Left lobe of liver (tissue), 2 donors: ENCODE measurements around the gene SLC52A3. TPM values are rescaled to one million over a fixed set of nuclear protein-coding genes. Genes with fewer than 3 reads are reported as not detected.
"Not testable (repeated sequence)": the region's sequence is repeated elsewhere in the genome, so short reads cannot be mapped to it uniquely, and the experiment has no call there.

Source experiments
- ATAC-seq: fragments of 200-7000 bp; cut with Tn5 transposase; one replicate; pipeline ENCODE4 v1.9.1; 2020; ENCODE audit warnings: mild to moderate bottlenecking, moderate library complexity
- DNase-seq: peaks from one replicate; pipeline ENCODE4 v3.0.0-alpha.2; 2020; ENCODE audit warnings: low spot score
- total RNA-seq: library from RNA; stranded (reverse); gene quantifications from one replicate; pipeline ENCODE4 v1.2.1, GENCODE V29; 2021
- donor health status: DM: no; HTN: no; CAD: no; lungs with moderate emphysema.
- donor health status: DM: no; HTN: yes; CAD: no.

SLC52A3 gene
- 0.18 TPM for total RNA-seq

DNA sequence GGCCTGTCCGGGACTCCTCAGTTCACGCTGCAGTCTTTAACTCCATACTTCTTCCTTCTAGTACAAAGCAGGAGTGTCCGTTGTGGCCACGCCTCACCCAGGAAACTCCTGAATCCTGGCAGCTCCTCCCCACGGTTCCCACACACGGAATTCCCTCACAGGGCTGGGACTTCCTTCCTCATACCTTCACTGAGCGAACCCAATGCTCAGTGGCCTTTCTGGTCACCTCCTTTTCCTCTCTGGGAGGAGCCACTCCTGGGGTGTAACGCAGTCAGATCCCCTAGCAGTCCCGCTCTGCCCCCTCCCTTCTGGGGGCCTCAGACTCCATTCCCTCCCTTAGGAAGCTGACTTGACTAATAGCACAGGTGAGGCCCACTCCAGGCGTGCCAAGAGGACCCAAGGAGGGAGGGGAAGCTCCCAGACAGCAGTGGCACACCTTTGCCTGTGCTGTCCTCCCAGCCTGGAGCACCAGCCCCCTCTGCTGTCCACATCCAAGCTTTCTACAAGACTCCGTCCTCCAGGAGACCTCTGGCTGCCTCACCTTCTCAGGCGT, at the start of gene SLC52A3:
TSS of gene SLC52A3 (minus strand) at position 75 of the 553 bp plus-strand sequence. CDS start 2,726 bp downstream, outside the sequence.
- ATAC-seq: peak; percentile 44
- DNase-seq: no peak

DNA sequence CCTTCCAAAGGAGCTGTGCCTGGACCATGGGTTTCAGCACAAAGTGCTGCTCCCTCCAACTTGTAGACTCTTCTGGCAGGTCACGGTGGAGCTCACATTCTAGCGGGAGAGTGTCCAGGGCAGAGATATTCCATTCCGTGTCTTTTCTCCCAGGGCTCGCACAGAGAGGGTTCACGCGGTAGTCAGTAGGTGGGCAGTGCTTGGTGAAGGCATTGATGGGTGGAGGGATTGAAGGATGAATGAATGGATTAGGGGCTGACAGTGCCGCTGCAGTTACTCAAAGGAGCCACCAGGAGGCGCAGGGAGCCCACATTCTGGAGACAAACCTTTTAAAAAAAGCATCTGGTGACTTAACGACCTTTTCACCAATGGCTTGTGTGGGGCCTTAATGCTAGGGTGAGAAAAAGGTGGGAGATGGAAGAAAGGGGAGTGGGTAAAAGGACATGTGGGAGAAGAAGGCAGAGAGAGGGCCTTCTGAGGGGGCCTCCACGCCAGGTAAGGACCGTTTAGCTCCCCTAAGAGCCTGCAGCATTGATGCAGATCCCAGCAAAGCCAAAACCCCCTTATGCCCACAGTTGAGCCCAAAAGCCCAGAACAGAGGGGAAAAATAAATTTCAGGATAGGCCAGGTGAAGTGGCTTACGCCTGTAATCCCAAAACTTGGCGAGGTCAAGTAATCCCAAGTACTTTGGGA, 47.8 kb upstream of the SLC52A3 start:
- DNase-seq: peak; percentile 71
- peak; percentile 95 for ATAC-seq

DNA sequence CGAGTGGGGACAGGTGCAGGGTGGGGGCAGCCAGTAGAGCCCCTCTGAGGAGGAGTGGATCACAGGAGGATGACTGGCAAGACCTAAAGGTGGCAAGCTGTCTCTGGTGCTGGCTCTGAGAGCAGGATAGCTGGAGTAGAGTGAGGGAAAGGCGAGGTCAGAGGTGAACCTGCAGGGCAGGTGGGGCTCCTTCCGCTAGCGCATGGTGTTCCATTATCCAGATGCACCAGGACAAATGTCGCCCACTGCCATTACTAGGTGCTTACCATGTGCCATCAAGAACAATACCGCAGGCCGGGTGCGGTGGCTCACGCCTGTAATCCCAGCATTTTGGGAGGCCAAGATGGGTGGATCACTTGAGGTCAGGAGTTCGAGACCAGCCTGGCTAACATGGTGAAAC, 46.9 kb upstream of the SLC52A3 start:
- DNase-seq (no peak), ATAC-seq (no peak)

DNA sequence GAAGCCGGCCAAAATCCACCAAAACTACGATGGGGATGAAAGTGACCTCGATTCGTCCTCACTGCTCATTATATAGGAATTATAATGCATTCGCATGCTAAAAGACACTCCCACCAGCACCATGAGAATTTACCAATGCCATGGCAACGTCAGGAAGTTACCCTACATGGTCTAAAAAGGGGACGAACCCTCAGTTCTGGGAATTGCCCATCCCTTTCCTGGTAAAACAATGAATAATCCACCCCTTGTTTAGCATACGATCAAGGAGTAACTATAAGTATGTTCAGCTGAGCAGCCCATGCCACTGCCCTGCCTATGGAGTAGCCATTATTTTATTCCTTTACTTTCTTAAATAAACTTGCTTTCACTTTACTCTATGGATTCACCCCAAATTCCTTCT, 45.1 kb upstream of the SLC52A3 start:
- DNase-seq (no peak), ATAC-seq (no peak)

DNA sequence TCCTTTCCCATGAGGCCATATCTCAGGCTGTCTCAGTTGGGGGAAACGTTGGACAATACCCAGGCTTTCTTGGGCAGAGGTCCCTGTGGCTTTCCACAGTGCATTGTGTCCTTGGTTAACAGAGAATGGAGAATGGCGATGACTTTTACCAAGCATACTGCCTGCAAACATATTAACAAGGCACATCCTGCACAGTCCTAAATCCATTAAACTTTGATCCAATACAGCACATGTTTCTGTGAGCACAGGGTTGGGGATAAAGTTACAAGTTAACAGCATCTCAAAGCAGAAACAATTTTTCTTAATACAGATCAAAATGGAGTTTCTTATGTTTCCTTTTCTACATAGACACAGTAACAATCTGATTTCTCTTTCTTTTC, 44.1 kb upstream of the SLC52A3 start:
- DNase-seq, ATAC-seq: not testable (repeated sequence)

DNA sequence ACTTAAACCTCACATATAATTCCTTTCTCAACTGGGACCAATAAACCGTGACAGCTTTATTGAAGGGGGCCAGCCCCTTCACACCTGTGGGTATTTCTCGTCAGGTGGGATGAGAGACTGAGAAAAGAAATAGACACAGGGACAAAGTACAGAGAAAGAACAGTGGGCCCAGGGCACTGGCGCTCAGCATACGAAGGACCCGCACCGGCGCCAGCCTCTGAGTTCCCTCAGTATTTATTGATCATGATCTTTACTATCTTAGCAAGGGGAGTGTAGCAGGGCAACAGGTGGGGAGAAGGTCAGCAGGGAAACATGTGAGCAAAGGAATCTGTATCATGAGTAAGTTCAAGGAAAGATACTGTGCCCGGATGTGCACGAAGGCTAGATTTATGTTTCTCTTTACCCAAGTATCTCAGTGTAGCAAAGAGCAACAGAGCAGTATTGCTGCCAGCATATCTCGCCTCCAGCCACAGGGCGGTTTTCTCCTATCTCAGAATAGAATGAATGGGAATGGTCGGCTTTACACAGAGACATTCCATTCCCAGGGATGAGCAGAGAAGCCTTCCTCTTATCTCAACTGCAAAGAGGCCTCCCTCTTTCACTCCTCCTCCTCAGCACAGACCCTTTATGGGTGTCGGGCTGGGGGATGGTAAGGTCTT, 43.6 kb upstream of the SLC52A3 start:
- not testable (repeated sequence) for ATAC-seq, DNase-seq

DNA sequence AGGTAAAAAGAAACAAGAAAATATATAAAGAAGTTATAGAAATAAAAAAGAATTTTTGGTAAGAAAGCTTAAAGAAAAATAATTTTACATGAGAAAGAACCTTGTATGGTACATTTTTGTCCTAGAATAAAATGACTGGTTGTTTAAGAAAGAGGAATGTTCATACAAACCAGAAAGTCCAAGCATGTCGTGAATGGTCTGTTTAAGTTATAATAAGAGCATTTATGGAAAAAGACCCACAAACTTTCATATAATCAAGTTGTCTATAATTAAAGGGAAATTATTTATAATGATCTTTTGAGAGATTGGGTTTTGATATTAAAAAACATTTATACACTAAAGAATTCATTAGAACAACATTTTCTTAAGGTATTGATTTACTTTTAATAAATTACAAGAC, 37.4 kb upstream of the SLC52A3 start:
- ATAC-seq (no peak), DNase-seq (no peak)

DNA sequence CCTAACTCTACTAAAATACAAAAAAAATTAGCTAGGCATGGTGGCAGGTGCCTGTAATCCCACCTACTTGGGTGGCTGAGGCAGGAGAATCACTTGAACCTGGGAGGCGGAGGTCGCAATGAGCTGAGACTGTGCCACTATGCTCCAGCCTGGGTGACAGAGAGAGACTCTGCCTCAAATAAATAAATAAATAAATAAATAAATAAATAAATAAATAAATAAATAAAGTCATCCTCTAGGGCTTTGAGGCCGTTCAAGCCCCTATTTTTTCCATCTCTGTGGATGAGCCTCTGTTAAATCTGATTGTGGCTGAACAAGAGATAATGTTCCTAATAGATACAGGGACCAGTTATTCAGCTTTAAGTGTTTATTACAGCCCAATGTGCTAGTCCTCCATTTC, 33.4 kb upstream of the SLC52A3 start:
- ATAC-seq (no peak), DNase-seq (no peak)

DNA sequence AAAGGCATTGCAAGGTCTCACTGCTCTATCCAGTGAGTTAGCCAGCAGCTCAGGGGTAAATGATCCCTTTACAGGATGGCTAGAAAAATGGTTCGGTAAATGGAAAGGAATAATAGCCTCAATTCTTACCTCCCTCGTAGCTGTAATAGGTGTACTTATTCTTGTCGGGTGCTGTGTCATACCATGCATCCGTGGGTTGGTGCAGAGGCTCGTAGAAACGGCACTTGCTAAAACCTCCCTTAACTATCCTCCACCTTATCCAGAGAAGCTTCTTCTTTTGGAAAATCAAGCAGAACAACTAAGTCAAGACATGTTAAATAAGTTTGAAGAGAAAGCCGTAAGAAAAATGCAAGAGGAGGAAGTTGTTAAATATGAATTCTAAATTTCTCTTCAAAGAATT, 31.7 kb upstream of the SLC52A3 start:
- ATAC-seq, DNase-seq: not testable (repeated sequence)

DNA sequence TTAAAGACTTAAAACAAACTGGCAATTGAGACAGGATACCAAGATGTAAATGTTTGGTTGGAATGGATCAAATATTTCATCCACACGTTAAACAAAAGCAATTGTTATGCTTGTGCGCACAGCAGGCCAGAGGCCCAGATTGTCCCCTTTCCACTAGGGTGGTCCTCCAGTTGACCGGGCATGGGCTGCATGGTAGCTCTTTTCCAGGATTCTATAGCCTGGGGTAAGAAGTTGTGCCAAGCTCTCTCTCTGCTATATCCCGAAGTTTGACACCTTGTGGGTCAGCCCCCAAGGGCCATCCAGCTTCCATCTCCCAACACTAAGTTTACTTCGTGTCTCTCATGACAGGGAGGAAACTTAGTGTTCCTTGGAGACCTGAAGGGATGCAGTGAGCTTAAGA, 30.4 kb upstream of the SLC52A3 start:
- not testable (repeated sequence) for DNase-seq, ATAC-seq

DNA sequence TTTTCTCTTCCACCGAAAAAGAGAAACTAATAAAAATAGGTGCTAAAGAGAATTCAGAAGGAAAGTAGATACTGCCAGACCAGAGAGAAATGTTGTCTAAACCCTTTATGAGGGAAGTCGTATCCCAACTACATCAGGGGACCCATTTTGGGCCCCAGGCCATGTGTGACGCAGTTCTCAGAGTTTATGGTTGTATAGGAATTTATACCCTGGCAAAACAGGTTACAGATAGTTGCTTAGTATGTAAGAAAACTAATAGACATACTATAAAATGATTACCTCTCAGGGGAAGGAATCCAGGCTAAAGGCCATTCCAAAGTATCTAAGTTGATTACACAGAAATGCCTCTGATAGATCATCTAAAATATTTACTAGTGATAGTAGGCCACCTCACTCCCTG, 28.6 kb upstream of the SLC52A3 start:
- ATAC-seq (no peak), DNase-seq (no peak)

DNA sequence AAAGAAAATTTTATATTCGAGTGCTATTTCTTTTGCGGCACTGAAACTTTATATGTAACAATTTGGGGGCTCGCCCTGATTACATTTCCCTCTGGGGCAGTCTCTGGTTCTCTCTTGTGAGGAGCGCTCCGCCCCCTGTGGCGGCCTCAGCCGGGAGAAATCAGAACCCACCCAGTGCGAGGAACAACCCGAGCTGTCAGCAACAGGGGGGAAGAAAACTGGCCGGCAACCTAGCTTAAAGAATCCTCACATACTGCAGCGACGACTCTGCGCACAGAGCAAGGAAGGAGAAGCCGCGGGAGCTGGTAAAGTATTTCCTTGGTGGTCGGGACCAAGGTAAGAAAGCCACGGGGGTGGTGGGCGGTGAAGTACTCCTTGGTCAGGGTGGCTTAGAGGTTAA, 23.9 kb upstream of the SLC52A3 start:
- DNase-seq (no peak), ATAC-seq (no peak)

DNA sequence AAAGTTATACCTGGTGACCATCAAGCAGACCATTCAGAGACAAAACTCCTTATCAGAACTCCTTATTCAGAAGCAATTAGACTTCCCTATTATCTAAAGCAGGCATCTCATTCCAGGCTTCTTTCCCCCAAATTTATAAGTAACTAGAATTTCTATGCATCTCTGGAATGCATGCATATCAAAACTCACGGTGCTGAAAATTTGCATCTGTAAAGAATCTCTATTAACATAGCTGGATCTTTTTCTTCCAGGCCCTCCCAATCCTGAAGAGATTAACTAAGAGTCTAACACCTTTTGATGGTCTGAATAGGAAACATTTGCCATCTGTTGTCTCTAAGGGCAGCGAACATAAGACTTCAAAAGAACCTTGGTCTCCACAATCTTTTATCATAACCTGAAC, 22.8 kb upstream of the SLC52A3 start:
- ATAC-seq (no peak), DNase-seq (no peak)

DNA sequence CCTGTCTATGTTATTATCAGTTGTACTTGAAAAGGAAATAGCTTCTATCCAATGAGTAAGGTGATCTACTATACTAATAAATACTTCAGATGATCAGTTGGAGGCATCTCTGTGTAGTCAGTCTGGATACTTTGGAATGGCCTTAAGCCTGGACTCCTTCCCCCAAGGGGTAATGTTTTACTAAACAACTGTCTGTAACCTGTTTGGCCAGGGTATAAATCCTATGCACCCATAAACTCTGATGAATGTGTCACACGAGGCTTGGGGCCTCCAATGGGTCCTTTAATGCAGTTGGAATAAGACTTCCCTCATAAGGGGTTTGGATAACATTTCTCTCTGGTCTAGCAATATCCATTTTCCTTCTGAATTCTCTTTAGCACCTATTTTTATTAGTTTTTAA, 19.5 kb upstream of the SLC52A3 start:
- DNase-seq: no peak
- ATAC-seq: no peak

DNA sequence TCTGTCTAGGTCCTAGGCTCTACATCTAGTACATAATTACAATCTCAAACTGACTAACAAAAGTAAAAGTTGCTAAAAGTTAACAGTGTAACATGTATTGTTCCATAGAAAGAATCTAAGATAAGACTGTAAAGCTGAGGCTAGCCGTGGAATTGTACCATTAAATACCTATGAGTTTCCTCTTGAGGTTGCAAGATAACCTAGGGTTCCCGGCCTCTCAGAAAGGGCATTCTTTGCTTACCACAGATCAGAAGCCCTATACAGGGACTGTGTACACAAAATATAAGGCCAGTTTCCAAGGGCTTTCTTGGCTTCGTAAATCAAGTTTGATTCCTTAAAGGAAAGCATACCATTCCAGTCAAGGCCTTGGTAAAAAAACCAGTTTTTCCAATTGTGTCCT, 11.5 kb upstream of the SLC52A3 start:
- DNase-seq (no peak), ATAC-seq (no peak)

DNA sequence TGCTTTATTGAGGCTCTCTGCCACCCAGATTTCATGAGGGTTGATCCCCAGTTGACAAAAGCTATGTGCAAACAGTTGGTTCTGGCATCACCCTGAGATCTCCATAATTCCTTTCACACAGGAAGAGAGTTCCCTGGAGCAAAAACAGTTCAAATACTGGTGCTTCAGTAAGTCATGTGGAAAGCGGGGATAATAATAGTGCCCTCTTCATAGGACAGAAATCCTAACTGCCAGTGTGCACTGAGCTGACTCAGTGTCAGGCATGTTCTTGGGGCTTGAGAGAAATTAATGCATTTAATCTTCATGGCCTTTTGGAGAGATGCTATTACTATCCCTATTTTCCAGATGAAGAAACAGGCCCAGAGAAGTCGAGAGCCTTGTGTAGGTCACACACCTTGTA, 7.9 kb upstream of the SLC52A3 start:
- DNase-seq (no peak), ATAC-seq (no peak)

DNA sequence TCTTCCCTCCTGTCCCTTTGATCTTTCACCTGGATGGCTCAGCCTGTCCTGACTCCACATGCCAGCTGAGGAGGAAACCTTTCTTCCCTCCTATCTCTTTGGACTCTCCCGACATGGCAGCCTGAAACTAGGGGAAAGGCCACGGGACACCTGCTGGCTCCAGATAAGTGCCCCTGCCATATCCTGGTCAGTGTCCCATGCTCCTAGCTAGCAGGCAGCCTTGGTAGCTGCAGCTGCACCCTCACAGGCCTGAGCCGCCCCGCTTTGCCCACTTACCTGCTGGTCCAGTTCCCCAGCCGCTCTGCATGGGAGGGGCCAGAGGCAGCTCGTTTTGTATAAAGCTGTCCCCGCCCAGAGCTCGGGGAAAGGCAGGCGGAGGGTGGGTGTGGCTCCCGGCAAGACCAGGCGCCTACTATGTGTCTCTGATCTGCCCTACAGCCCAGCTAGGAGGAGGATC, 7.4 kb upstream of the SLC52A3 start:
- DNase-seq: no peak
- no peak for ATAC-seq

DNA sequence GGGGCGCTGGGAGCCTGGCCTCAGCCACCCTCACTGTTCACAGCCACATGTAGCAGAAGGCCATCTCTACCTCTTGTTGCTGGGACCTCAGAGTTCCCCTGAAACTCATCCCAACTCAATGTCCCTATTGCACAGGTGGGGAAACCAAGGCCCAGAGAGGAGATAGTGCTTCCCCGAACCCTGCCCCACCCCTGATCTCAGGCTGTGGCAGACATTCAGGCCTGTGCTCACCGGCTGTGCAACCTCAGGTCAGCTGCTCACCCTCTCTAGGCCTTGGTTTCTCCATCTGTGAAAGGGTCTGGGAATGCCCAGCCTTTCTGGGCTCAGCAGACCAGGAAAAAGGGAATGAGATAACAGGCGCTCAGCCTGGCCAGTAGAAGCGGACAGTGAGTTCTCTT, 6.4 kb upstream of the SLC52A3 start:
- DNase-seq (no peak), ATAC-seq (no peak)

DNA sequence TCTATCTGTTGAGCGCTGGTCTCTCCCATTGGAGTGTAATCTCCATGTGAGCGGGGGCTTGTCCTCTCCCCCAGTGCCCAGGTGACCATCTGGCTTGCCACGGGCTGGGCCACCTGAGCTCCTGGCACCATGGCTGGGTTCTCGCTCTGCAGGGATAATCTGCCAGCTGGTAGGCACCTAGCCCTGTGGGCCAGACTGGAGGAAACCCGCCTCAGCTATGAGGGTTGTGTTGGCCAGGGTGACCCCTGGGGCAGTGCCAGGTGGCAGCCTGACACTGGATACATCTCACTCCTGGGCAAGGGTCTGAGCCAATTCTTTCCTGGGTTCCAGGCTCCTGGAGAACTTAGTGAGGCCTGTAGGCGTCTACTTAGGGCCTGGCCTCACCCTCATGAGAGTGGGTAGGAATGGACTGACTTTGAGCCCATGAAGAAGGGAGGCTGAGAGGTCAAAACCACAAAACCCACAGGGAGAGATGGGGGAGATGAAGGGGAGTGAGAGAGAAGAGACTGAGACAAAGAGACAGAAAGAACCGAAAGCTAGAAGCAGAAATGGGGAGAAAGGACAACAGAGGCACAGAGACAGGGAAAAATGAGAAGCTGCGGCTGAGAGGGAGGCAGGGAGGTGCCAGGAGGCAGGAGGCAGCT, 5.8 kb upstream of the SLC52A3 start:
- DNase-seq: no peak
- no peak for ATAC-seq

DNA sequence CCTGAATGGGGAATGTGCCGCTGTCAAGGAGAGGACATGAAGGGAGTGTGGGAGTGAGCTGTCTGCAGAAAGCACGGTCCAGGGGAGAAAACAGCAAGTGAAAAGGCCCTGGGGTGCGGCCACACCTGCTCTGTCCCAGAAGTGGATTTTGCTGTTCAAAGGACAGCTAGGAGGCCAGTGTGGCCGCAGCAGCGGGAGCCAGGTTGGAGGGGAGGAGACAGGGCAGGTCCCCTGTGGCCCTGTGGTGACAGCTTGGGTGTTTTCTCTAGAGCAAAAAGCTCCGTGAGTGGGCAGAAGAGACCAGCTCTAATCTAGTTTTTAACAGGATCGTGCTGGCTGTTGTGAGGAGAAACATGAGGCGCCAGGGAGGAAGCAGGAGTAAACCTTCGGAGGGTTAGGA, 4.5 kb upstream of the SLC52A3 start:
- DNase-seq: no peak
- no peak for ATAC-seq

DNA sequence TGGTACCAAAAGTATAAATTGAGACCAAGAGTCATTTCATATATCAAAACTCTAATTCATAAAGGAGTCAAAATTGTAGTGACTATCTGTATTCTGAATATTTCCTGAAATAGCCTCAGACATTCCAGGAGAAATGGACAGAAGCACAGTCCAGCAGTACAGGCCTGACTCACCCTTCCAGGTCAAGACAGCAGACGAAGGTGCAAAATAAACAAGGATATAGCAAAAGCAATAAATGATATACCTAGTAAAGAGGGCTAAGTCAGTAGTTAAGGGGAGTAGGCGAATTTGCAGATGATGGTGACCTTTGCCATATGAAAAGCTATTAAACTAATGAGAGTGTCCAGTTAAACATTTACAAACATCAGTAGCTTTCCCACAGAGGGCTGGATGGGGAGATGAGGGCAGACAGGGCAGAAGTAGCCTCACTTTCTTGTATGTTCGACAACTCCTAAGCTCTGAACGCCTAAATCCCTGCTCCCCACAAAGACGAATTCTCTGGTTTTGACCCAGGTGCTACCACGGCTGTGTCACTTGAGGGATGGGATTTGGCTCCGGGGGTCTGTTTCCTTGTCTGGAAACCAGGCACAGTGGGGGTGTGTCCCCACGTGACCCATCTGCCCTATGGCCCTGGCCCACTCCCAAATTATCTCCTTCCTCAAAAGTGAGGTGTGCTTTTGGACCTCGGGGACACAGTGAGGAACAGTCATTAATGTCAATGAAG, 3.6 kb upstream of the SLC52A3 start:
- no peak for ATAC-seq
- DNase-seq: no peak
